Stimulated activated CD4-positive, alpha-beta T cell treated with anti-CD3 and anti-CD28 coated beads, TNF-alpha, amount 100 ng/mL, for 48 hours (primary cell): ENCODE measurements around the gene ART5.

Source experiments
- DNase-seq, 3 donors: peaks; one replicate each; pipeline ENCODE4 v3.0.0-alpha.2; 2020; ENCODE audit warnings: low read depth in 3 of 3

The ART5 gene, protein sequence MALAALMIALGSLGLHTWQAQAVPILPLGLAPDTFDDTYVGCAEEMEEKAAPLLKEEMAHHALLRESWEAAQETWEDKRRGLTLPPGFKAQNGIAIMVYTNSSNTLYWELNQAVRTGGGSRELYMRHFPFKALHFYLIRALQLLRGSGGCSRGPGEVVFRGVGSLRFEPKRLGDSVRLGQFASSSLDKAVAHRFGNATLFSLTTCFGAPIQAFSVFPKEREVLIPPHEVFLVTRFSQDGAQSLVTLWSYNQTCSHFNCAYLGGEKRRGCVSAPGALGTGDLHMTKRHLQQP

DNA sequence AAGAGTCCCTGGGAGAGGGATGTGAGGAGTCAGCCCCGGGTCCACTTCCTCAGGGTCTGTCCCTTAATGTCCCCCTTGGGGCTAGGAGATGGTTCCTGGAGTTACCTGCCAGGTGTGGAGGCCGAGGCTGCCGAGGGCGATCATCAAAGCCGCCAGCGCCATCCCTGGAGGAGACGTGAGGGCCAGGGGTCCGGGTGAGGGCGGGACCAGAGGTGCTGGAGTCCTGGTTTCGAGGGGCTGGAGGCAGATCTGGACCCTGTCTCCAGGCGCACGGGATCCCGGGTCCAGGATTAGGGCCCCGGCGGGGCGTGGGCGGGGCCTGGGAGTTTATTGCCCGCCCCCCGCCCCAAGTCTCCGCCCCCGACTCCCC, at the start of gene ART5:
Gene ART5, minus strand, starts transcription at position 292 of the 370 bp plus-strand sequence. Its CDS starts 130 bp downstream, at position 162.
- DNase-seq: no peak

DNA sequence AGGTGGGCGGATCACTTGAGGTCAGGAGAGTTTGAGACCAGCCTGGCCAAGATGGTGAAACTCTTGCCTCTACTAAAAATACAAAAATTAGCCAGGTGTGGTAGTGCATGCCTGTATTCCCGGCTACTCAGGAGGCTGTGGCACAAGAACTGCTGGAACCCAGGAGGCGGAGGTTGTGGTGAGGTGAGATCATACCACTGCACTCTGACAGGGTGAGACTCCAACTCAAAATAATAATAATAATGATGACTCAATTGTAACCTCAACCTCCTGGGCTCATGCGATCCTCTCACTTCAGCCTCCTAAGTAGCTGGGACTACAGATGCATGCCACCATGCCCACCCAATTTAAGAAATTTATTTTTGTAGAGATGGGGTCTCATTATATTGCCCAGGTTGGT, 45.0 kb upstream of the ART5 start:
- DNase-seq: no peak

DNA sequence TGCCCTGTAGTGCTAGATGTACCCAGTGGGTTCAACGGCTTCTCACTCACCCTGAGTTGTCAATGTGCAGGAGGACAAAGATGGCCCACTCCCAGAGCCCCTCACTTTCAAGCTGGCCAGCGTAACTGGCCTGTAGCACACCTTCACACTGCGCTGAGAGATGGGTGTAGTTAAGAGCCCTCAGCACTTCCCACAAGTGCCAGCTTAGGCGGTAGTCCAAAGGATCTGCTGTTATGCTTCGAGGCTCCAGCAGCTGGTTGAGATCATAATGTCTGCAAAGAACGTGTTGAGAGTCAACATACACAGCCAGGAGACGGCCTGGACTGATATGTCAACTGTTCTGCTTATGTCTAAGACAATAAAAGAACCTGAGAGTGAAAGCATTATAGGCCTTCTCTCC, 44.1 kb upstream of the ART5 start:
- no peak for DNase-seq

DNA sequence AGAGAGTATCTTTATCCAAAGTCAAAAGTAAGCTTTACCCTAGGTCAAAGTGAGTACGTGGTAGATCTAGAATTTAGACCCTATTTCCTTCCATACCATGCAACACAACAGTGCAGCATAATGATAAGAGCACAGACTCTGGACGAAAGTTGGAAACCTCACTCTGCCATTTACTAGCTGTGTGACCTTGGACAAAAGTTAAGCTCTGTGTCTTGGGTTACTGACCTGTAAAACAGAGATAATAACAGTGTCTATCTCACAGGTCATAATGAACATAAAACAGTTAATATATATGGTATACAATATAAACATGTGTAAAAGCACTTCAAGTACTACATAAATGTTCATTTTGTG, 43.0 kb upstream of the ART5 start:
- DNase-seq: no peak

DNA sequence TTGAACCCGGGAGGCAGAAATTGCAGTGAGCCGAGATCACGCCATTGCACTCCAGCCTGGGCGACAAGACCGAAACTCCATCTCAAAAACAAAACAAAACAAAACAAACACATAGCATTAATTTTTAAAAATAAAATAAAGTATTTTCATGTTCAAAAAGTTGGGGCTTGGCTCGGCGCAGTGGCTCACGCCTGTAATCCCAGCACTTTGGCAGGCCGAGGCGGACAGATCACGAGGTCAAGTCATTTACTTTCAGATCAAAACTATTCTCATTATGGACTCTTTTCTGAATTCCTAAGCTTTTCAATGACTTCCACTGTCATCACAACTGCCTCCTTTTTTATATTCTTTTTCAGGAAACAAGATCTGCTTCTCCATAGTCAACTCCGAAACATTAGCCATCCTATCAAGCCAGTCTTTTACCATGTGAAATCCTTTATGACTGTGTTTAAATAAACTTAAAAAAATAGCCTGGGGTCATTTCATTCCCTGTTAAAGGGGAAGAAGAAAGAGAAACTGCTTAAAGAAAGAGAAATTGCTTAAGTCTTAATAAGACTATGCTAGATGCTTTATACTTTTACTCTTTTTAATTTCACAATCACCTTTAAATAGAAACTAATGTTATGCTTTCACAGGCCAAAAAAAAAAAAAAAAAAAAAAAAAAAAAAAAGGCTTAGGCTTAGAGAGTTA, 42.5 kb upstream of the ART5 start:
- no peak for DNase-seq

DNA sequence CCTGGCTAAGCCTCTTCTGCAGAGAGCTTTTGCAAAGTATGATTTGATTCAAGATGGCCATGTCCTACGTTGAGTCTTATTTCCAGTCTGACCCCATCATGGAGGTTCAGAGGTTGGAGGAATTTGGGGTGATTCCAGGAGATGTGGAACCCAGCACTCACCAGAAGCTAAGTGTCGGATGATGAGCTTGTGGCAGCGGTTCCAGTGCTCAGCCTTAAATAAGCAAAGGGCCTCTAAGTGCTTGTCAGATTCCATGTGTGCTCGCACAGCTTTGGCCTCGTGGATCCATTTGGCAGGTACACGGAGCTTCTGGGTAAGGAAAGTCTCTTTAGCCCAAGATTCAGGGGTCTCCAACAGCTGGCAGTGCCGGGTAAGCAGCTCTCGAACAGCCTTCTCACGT, 41.2 kb upstream of the ART5 start:
- no peak for DNase-seq

DNA sequence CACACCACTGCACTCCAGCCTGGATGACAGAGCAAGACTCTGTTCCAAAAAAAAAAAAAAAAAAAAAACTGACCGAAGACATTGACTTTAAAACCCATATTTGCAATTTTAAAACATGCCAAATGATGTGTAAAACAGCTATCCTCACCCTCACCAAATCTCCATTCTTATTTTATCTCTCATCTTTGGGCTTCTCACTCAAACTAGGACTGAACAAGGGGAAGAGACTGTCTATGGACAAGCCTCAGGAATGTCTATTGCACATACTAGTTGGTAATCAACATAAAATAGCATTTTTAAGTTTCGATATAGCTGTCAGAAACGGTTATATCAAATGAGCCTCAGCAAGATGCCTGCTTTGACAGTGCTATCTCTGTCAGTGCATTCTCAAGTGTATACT, 37.3 kb upstream of the ART5 start:
- no peak for DNase-seq

DNA sequence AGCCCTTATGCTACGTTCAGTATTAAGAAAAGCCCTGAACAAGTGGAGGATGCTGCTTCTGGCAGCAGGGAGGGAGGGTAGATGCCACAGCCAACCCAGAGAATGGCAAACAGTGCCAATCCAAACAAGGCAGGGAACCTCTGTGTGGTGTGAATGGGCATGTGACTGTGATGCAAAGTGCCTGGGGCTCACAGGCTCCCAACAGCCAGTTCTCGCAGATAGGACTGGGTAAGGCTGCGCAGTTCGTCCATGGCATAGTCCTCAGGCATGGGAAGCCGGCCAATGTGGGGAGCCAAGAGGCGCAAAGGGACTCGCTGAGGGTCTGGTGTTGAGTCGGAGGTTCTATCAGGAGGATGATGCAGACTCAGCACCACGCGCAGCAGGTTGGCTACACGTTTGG, 34.2 kb upstream of the ART5 start:
- no peak for DNase-seq

DNA sequence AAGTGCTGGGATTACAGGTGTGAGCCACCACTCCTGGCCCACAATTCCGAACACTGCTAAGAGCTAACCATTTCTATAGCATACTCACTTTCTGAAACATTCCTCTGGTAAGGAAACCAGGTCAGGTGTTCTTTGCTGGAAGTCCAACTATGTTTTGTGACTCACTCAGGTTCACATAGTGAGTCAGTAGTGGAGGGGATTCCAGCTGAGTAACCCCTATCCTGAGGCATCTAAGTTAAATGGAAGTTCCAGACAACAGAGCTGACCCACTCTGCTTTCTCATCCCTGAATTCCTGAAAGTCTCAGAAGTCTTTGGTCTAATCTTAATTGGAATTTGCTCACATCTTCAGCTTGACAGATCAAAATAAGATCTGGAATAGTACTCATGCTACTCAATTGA, 32.4 kb upstream of the ART5 start:
- DNase-seq: no peak

DNA sequence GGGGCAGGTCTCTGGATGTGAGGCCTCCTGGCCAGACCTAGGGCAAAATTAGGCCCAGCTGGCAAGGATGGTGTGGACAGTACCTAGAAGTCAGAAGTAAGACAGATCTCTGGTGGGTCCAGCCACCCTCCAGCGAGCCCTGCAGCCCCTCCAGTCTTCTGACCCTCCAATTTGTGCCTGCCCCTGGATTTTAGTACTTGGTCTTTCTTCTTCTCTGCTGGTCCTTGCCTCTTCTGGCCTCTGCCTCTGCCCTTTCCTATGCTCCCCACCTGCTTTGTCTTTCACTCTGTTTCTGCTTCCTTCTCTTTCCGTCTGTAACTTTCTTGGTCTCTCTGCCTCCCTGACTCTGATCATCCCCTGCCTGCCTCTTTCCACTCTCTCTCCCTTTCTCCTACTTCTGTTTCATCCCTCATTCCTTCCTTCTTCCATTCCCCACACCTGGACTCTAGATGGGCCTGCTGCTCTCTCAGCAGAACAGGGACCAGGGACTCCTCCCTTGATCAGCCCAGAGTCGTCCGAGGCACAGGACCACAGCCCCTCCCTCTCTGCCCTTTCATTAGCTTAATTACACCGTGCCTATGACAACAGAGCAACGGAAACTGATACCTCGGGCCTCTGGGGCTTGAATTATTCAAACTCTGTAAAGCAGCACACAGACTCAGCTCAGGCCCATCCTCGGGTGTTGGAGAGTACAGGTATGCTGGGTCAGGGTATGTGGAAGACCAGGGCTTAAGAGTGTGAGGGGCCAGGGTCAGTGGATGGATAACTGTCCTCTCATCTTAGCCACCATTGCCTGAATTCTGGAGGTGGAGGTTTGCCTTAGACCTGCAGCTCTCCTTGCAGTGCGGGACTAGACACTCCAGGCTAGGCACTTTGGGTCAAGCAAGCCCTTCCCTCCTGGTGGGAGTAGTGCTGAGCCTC, 29.8 kb upstream of the ART5 start, which contains the start of gene CHRNA10:
Gene CHRNA10, minus strand, starts transcription at position 51 of the 921 bp plus-strand sequence. CDS start 72 bp downstream, outside the sequence.
- no peak for DNase-seq

DNA sequence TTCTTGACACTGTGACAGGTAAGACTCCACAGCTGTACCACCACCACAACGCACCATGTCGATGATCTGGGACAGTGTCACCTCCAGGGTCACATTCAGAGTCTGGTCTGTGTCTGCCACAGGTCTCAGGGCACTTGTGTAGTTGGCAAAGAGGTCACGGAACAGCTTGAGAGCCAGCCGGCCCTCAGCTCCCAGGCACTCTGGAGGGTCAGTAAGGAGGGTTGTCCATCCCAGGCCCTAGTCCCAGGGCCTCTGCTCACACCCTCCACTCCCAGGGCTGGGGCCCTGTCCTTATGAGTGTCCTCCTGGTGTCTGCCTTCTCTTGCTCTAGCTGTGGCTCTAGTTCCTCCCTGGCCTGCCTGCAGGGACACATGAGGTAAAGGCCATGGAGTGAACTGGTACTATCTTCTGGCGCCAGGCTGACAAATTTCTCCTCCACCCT, 28.0 kb upstream of the ART5 start:
- DNase-seq: no peak

DNA sequence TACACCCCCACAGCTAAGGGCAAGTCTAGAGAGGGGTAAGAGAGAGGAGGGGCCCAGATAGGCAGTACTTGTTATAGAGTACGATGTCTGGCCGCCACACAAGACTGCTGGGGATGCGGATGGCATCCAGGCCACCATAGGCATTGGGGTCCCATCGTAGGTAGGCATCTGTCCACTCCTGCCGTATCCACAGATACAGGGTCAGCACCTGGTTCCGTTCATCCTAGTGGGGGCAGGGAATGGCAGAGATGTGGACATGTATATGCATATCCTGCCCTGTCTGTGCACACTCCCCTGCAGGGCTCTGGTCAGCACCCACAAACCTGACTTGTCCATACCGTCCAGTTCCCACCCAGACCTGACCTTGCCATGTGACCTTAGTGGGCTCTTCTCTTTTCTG, 27.3 kb upstream of the ART5 start:
- DNase-seq: no peak

DNA sequence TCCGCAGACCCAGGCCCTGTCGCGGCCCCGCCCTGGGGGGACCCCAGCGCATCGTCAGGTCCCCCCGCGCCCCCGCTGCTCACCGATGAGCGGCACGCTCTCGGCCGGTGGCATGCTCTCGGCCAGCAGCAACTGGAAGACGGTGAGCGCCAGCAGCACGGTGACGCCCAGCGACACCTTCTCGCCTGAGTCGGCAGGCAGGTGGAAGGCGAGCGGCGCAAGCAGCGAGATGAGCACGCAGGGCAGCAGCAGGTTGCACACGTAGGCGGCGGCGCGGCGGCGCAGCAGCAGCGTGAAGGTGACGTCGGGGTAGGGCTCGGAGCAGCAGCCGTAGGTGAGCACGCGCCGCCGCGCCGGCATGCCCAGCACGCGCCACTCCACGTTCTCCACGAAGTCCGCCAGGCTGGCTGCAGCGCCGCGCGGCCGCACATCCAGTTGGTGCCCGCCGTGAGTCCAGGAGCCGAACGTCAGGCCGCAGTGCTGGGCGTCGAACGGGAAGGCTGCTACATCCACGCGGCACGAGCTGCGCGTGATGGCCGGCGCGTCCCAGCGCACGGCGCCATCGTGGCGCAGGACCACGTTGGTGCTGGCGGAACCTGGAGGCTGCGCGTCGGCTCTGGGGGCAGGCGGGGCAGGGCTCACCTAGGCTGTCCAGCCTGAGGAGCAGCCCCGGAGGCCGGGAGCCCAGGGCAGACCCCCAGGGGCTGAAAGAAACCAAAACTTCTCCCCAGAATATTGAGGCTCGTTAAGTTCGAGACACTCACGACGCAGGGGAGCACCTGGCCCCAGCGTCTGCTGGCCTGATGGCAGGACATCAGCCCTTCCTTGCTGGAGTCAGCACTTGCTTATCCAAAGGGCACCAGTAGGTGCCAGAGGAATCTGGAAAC, 25.6 kb upstream of the ART5 start:
- no peak for DNase-seq

DNA sequence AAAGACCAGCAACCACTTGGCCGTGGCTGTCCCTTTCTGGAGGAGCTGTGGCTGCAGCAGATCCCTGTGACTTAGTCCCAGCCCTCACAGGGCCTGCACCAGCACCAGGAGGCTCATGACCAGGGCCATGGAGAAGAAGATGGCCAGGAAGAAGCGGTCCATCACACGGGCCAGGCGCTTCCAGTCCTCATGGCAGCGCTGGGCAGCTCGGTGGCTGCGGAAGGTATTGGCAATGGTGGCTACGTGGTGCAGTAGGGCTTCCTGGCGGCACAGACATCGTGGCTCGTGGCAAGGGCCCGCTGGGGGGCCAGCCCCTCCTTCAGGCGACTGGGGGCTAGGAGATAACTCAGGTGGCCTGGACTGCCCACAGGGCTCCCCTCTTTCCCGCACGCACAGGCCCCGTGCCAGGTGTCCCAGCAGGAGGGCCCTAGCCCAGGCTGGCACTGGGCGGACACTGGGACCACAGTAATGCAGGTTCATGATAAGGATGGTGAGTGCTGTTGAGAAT, 24.3 kb upstream of the ART5 start:
- no peak for DNase-seq

DNA sequence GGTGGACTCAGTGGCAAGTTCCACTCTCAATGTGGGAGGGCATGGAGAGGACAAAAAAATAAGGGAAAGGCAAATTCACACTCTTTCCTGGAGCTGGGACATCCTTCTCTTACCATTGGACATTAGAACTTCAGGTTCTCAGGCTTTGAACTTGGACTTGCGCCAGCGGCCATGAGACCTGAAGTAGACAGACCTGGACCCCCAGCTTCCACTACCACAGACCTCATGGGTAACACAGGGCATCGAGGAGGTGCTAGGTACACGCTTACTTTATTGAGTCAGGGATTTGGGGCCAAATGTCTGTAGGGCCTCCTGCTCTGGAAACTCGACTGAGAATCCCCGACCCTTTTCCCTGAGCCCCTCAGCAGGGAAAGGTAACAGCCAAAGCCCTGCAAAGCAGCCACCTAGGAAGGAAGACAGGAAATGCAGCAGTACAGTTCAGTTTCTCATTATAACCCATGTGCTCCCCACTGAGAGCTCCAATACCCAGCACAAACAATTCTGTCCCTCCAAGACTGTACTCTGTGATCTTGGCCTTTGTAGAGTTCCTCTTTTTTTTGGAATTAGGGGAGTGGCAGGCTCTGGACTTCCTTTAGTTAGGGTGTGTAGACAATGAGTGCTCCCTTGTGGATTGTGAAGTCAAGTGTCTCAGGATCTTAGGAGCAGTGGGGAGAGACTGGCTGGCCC, 23.7 kb upstream of the ART5 start:
- no peak for DNase-seq

DNA sequence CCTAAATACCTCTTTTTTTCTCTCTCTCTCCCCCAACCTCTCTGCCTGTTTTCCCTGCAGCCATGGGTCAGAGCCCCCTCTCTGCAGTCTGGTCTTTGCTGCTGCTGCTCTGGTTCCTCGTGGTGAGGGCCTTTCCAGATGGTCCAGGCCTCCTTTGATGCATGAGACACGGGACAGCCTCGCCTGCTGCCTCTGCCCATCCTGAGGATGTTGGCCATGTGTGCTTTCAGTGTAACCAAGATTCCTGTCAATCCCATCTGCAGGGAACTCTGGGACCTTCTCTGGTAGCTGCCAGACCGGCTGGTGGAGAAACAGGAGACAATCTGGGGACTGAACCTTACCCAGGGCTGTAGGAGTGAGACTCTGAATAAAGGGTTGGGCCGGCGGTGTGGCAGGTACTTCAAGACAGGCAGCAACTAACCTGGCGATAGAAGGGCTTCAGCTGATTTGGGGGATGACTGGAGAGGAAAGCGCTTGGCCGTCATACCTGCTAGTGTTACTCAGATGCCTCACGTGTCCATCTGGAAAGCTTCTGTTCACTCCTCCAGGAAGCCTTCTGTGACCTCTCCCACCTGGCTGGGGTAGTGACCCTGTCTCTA, 22.3 kb upstream of the ART5 start:
- DNase-seq: no peak

DNA sequence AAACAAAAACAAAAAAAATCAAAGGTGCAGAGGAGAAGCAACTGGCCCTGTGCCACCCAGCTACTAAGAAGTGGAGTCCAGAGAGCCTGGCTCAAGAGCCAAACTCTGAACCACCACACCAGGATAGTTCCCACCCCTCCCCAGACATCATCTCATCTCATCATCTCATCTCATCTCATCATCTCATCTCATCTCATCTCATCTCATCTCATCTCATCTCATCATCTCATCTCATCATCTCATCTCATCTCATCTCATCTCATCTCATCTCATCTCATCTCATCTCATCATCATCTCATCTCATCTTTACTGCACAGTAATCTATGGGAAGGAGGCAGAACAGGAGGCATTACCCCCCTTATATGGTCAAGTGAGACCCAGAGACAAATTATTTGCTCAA, 21.1 kb upstream of the ART5 start:
- DNase-seq: no peak

DNA sequence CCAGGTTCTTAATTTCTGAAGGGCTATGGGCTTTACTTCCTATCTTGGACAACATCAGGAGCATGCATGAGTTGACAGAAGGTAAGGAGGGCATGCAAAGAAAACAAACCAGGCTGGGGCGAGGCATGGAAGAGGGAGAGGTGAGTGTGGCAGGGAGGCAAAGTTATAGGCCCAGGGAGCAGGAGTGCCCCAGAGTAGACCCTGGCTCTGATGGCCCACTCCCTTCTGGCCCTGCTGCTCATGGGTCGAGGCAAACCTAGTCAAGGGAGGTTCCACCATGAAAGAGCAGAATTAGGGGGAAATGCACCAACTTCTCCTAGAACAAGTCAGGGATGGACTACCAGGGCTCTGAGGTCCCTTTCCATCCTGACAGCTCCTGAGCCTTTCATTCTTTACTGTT, 19.2 kb upstream of the ART5 start:
- DNase-seq: no peak

DNA sequence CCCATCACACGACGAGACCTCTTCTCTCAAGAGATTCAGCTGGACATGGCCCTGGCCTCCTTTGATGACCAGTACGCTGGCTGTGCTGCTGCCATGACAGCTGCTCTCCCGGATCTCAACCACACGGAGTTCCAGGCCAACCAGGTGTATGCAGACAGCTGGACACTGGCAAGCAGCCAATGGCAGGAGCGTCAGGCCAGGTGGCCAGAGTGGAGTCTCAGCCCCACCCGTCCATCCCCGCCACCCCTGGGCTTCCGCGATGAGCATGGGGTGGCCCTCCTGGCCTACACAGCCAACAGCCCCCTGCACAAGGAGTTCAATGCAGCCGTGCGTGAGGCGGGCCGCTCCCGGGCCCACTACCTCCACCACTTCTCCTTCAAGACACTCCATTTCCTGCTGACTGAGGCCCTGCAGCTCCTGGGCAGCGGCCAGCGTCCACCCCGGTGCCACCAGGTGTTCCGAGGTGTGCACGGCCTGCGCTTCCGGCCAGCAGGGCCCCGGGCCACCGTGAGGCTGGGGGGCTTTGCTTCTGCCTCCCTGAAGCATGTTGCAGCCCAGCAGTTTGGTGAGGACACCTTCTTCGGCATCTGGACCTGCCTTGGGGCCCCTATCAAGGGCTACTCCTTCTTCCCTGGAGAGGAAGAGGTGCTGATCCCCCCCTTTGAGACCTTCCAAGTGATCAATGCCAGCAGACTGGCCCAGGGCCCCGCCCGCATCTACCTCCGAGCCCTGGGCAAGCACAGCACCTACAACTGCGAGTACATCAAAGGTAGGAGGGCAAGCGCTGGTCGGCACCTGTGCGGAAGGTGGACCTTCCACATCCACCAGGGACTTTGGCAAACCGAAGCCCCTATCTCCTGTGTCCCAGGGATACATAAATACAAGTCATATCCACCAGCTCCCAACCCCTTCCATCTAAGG, 18.1 kb upstream of the ART5 start:
- DNase-seq: no peak
